HCT116 (cell line): Measurements from ENCODE around the gene ANO8.
A peak's percentile ranks its signal among the peaks of the same experiment; 100 is the strongest.

ENCODE experiments used
- CEBPB ChIP-seq: IDR thresholded peaks from 2 replicates; pipeline ENCODE4 v1.6.1; 2012; ENCODE audit warnings: low read depth
- EZH2 ChIP-seq: fragments of 200-600 bp; sonication (generic); IDR thresholded peaks from 2 replicates; pipeline ENCODE4 v1.6.1; 2017; ENCODE audit warnings: antibody characterized with exemption, mixed run types
- EZH2phosphoT487 ChIP-seq: fragments of 200-600 bp; IDR thresholded peaks from 2 replicates; pipeline ENCODE4 v1.6.1; 2018; ENCODE audit warnings: antibody characterized with exemption, borderline replicate concordance
- POLR2A ChIP-seq: IDR thresholded peaks from 2 replicates; pipeline ENCODE4 v1.7.0; 2011; ENCODE audit warnings: borderline replicate concordance; ENCODE audit not compliant: insufficient read depth, insufficient read length; ENCODE audit errors: extremely low read depth
- POLR2AphosphoS5 ChIP-seq: IDR thresholded peaks from 2 replicates; pipeline ENCODE4 v1.6.1; 2011; ENCODE audit warnings: mild to moderate bottlenecking, low read depth, low read length, moderate library complexity
- SIN3A ChIP-seq: IDR thresholded peaks from 2 replicates; pipeline ENCODE4 v1.6.1; 2012; ENCODE audit warnings: low read depth
- YY1 ChIP-seq: IDR thresholded peaks from 2 replicates; pipeline ENCODE4 v1.6.1; 2011; ENCODE audit warnings: low read length, low read depth, moderate library complexity, mild to moderate bottlenecking; ENCODE audit not compliant: insufficient replicate concordance; ENCODE audit errors: extremely low read depth
- ZNF274 ChIP-seq: fragments of 200-500 bp; sonication (Bioruptor generic); IDR thresholded peaks from 2 replicates; pipeline ENCODE4 v1.6.1; 2014; ENCODE audit warnings: mild to moderate bottlenecking, low read depth, low read length, inconsistent platforms
- TF ChIP-seq, protein P1 (sequence below), 3 experiments: fragments of 200-600 bp in 1 of 3; sonication (generic) in 1 of 3; IDR thresholded peaks in 2 of 3; conservative IDR thresholded peaks in 1 of 3; 2 replicates each; pipeline ENCODE4 v1.5.1; 2012 to 2017; ENCODE audit warnings: low read depth in 2 of 3, low read length in 2 of 3, antibody characterized with exemption in 1 of 3, borderline replicate concordance in 1 of 3, control low read depth in 1 of 3, mild to moderate bottlenecking in 1 of 3, mixed read lengths in 1 of 3, mixed run types in 1 of 3, moderate library complexity in 1 of 3; ENCODE audit not compliant: insufficient read depth in 1 of 3
- TF ChIP-seq, protein P2 (sequence below): IDR thresholded peaks from 2 replicates; pipeline ENCODE4 v1.6.1; 2012; ENCODE audit warnings: low read depth
- TF ChIP-seq, protein P3 (sequence below): IDR thresholded peaks from 2 replicates; pipeline ENCODE4 v1.6.1; 2012

DNA sequence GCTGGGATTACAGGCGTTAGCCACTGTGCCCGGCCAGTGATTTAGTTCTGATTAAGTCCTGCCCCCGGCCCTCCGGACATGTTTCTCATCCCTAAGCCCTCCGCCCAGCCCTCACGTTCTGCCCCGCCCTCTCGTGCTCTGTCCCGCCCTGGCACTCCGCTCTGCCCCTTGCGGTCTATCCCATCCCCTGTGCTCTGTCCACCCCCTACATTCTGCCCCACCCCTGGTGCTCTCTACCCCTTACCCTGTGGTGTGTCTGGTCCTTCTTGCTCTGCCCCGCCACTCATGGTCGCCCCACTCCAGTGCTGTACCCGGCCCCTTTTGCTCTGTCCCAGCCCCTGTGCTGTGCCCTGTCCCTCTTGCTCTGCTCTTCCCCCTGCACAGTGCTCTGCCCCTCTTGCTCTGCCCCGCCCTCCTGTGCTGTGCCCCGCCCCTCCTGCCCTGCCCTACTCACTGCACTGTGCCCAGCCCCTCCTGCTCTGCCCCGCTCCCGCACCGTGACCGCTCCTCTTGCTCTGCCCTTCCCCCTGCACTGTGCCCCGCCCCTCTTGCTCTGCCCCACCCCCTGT is 5.7 kb upstream of the ANO8 start:
- TF ChIP-seq YY1 (no peak), ZNF274 (no peak), SIN3A (no peak), EZH2 (no peak), CEBPB (no peak), POLR2A (no peak), POLR2AphosphoS5 (no peak), EZH2phosphoT487 (no peak)
- TF ChIP-seq, protein P1, sequence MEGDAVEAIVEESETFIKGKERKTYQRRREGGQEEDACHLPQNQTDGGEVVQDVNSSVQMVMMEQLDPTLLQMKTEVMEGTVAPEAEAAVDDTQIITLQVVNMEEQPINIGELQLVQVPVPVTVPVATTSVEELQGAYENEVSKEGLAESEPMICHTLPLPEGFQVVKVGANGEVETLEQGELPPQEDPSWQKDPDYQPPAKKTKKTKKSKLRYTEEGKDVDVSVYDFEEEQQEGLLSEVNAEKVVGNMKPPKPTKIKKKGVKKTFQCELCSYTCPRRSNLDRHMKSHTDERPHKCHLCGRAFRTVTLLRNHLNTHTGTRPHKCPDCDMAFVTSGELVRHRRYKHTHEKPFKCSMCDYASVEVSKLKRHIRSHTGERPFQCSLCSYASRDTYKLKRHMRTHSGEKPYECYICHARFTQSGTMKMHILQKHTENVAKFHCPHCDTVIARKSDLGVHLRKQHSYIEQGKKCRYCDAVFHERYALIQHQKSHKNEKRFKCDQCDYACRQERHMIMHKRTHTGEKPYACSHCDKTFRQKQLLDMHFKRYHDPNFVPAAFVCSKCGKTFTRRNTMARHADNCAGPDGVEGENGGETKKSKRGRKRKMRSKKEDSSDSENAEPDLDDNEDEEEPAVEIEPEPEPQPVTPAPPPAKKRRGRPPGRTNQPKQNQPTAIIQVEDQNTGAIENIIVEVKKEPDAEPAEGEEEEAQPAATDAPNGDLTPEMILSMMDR (IDR thresholded peaks at IDR 0.05 in 2 of 3, conservative IDR thresholded peaks at IDR 0.05 in 1 of 3; ENCODE audit: borderline replicate concordance in 1 of 3, insufficient read depth in 1 of 3, low read depth in 2 of 3, low read length in 2 of 3): peak in 2 of 3 experiments; percentile 21 to 33; a peak in 2 of 6 replicates
- TF ChIP-seq, protein P2, sequence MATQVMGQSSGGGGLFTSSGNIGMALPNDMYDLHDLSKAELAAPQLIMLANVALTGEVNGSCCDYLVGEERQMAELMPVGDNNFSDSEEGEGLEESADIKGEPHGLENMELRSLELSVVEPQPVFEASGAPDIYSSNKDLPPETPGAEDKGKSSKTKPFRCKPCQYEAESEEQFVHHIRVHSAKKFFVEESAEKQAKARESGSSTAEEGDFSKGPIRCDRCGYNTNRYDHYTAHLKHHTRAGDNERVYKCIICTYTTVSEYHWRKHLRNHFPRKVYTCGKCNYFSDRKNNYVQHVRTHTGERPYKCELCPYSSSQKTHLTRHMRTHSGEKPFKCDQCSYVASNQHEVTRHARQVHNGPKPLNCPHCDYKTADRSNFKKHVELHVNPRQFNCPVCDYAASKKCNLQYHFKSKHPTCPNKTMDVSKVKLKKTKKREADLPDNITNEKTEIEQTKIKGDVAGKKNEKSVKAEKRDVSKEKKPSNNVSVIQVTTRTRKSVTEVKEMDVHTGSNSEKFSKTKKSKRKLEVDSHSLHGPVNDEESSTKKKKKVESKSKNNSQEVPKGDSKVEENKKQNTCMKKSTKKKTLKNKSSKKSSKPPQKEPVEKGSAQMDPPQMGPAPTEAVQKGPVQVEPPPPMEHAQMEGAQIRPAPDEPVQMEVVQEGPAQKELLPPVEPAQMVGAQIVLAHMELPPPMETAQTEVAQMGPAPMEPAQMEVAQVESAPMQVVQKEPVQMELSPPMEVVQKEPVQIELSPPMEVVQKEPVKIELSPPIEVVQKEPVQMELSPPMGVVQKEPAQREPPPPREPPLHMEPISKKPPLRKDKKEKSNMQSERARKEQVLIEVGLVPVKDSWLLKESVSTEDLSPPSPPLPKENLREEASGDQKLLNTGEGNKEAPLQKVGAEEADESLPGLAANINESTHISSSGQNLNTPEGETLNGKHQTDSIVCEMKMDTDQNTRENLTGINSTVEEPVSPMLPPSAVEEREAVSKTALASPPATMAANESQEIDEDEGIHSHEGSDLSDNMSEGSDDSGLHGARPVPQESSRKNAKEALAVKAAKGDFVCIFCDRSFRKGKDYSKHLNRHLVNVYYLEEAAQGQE: no peak
- TF ChIP-seq, protein P3, sequence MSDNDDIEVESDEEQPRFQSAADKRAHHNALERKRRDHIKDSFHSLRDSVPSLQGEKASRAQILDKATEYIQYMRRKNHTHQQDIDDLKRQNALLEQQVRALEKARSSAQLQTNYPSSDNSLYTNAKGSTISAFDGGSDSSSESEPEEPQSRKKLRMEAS: no peak
